Measurements from ENCODE around the gene GUSB.
"Not testable (repeated sequence)": the region's sequence is repeated elsewhere in the genome, so short reads cannot be mapped to it uniquely, and the experiment has no call there.

DNA sequence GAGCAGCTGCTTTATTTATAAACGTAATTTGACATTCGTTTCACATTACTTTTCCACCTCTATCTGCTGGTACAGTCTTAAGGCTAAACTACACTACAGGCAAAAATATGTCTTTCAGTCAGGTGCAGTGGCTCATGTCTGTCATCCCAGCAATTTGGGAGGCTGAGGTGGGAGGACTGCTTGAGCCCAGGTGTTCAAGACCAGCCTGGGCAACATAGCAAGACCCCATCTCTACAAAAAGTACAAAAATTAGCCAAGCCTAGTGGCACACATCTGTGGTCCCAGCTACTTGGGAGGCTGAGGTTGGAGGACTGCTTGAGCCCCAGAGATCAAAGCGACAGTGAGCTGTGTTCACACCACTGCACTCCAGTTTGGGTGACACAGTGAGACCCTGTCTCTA is 17.3 kb downstream of the GUSB start:
- TF ChIP-seq, protein P1, sequence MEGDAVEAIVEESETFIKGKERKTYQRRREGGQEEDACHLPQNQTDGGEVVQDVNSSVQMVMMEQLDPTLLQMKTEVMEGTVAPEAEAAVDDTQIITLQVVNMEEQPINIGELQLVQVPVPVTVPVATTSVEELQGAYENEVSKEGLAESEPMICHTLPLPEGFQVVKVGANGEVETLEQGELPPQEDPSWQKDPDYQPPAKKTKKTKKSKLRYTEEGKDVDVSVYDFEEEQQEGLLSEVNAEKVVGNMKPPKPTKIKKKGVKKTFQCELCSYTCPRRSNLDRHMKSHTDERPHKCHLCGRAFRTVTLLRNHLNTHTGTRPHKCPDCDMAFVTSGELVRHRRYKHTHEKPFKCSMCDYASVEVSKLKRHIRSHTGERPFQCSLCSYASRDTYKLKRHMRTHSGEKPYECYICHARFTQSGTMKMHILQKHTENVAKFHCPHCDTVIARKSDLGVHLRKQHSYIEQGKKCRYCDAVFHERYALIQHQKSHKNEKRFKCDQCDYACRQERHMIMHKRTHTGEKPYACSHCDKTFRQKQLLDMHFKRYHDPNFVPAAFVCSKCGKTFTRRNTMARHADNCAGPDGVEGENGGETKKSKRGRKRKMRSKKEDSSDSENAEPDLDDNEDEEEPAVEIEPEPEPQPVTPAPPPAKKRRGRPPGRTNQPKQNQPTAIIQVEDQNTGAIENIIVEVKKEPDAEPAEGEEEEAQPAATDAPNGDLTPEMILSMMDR (IDR thresholded peaks at IDR 0.05): not testable (repeated sequence)
- not testable (repeated sequence) for TF ChIP-seq POLR2A (IDR thresholded peaks at IDR 0.05)
